CD4-positive, alpha-beta T cell treated with Interleukin-17A for 1 hour (primary cell): ENCODE results near the gene FAM117B.
A peak's percentile ranks its signal among the peaks of the same experiment; 100 is the strongest.
"Not testable (repeated sequence)": the region's sequence is repeated elsewhere in the genome, so short reads cannot be mapped to it uniquely, and the experiment has no call there.

Source experiments
- DNase-seq: peaks from one replicate; pipeline ENCODE4 v3.0.0-alpha.2; 2020

FAM117B gene

DNA sequence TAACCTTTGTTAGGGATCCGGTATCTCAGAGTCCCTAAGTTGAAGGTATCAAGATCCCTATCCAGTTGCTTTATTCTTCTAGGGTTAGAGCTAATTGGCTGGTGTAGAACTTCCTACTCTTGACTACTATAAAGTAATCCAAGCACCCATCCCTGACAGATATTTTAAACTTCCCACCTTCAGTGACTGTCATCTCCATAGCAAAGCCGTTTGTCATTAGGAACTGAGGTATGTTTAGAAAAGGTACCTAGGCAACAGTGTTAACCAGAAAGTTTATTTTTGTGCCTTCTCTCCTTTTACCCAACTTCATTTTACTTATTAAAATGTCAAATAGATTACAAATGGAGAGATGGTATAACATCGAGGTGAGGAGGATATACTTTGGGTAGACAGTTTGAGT, 4.5 kb downstream of the FAM117B start:
- DNase-seq: peak; percentile 59

DNA sequence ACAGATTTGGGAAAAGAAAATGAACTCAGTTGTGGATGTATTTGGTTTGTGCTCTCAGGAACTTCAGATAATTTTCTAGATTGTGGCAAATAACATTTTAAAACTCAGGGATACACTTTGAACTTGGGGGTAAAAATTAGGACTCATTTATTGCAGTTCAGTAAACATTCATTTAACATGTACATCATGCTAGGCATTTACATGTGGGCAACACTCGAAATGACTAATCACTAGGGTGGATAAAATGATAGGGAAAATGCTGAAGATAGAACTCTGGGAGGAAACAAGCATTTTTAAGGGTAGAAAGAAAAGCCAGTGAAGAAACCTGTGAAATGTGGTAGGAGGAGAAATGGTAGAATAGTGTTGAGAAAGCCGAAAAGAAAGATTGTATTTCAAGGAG, 7.8 kb downstream of the FAM117B start:
- no peak for DNase-seq

DNA sequence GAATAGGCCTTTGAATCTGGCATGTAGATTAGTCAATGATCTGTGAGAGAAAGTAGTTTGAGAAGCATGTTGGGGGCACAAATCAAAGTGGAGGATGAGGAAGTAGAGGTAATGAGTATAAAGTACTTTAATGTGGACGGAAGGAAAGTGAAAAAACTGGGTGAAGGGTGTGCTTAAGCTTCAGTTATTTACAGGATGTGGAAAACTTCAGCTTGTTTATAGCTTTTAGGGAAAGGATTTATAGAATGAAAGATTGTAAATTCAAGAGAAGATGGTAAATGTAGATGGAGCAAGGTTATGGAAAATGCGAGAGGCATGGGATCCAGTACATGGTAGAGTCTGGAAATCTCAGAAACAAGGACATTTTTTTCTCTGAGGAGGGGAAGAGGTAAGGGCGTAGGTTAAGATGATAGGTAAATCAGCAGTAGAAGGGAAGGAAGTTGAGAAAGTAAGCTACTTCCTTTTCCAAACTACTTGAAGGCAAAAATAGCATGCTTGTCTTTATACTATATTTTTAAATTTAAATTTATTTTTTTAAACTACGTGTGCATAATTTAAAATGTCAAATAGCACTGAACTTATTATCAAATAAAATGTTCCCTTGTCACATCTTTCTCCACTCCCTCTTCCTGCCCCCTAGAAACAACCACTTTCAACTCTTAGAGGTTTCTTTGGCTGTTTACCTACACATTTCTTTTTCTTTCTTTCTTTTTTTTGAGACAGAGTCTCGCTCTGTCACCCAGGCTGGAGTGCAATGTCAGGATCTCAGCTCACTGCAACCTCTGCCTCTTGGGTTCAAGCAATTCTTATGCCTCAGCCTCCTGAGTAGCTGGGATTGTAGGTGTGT, 8.5 kb downstream of the FAM117B start:
- DNase-seq: peak; percentile 71

DNA sequence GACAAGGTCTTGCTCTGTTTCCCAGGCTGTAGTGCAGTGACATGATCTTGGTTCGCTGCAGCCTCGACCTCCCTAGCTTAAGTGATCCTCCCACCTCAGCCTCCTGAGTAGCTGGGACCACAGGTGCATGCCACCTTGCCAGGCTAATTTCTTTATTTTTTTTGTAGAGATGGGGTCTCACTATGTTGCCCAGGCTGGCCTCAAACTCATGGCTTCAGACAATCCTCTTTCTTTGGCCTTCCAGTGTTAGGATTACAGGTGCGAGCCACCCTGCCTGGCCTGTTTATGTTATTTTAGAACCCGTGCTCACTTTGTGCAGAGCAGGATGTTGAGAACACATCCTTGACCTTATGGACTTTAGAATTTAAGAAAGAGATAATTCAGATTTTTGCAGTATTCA, 17.4 kb downstream of the FAM117B start:
- DNase-seq: no peak

DNA sequence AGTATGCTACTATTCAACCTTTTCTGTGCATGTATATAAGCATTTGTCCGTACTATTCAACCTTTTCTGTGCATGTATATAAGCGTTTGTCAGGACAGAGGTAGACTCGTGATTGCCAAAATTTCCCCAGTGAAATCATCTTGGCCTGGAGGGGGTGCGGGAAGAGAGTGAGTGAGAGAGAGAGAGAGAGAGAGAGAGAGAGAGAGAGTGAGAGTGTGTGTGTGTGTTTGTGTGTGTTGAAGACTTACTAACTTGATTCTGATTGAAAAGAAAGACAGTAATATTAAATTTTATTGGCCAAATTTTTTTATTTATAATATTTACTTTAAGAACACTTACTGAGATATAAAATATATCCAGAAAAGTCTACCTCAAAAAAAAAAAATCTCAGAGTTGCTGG, 19.1 kb downstream of the FAM117B start:
- DNase-seq: no peak

DNA sequence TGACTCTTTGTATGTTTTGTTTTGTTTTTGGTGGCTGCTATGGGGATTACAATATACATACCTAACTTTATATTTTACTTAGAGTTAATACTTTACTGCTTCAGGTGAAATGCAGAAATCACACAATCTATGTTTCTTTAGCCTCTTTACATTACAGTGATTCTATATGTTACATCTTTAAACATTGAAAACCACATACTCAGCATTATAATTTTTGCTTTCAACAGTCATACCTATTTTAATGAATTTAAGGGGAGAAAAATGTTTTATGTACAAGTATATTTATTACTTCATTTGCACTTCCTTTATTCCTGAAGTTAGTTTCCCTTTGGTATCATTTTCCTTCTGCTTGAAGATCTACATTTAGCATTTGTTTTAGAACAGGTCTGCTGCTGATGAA, 23.1 kb downstream of the FAM117B start:
- no peak for DNase-seq

DNA sequence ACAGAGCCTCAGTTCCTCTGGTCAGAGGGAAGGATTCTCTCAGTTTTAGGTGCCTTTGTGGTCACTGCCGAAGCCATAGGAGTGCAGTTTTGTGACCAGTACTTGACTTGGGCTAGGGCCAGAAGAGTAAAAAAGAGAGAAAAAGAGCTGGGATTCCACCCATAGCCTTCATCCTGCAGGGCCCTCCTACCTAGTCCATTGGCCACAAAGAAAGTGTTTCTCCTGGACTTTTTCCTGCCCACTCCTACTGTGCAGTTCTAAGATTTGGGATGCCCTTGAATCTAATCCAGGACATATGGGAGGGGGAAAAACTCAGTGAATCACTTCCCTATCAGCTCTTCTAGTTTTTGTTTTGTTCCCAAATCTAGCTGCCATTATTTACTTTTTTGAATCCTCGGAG, 26.0 kb downstream of the FAM117B start:
- no peak for DNase-seq

DNA sequence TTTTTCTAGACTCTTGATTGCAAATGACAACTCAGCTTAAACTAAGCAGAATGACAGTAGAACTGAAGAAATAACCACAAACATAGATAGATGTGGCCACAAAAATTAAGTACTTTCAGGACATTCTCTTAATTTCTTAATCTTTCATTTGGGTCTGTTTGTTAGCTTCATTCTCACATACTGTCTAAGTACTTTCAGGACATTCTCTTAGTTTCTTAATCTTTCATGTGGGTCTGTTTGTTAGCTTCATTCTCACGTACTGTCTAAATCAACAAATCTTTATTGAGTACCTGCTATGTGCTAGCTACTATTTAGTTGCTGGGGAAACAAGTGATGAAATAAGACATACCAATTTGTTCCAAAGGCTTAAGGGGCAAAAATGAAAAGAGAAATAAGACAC, 35.1 kb downstream of the FAM117B start:
- peak; percentile 35 for DNase-seq

DNA sequence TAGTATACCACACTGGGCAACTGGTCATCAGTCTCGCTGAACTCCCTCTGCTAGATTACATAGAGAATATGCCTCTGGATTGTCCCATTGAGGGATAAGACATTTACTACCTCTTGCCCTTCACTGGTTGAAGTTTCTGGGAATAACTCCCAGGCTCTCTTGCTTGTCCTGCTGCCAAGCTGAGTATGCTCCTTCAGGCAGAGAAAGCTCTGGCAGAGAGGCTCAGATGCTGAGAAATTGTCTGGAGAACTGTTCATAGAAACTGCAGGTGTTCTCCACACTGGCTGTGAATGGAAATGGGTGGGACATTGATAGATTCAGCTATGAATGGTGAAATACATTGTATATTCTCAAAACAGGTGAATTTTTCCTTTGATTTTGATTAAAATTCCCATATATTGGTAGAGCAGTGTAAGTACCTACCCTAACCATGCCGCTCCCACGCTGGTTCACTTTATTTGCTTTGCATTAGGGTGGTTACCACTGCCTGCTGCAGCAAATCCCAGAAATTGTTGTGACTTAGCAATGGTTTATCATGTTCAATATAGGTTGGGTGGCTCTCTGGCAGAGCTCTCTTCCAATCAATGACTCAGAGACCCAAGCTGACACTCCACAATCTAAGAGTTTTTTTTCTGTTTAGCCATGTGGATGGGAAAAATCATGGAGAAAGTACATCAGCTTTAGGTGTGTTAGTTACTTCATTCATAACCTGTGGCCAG, 36.7 kb downstream of the FAM117B start:
- DNase-seq: no peak

DNA sequence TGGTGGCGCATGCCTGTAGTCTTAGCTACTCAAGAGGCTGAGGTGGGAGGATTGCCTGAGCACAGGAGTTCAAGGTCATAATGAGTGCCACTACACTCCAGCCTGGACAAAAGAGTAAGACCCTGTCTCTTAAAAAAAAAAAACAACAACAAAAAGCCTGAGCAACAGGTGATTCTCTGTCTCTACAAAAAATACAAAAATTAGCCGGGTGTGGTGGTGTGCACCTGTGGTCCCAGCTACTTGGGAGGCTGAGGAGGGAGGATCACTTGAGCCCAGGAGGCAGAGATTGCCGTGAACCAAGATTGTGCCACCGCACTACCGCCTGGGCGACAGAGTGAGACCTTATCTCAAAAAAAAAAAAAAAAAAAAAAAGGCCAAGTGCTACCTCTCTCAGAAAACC, 40.3 kb downstream of the FAM117B start:
- not testable (repeated sequence) for DNase-seq

DNA sequence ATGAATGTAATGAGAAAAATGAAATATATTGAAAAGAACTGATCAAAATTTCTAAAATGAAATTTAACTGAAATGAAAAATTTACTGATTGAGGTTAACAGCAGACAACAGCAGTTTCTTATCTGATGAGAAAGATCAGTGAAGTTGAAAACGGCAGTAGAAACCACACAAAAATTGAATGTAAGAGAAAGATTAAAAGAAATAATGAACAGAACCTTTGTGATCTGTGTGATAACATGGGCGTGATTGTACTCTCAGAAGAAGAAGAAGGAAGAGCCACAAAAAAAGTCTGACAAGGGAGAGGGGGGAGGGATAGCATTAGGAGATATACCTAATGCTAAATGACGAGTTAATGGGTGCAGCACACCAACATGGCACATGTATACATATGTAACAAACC, 45.2 kb downstream of the FAM117B start:
- DNase-seq: peak; percentile 12

DNA sequence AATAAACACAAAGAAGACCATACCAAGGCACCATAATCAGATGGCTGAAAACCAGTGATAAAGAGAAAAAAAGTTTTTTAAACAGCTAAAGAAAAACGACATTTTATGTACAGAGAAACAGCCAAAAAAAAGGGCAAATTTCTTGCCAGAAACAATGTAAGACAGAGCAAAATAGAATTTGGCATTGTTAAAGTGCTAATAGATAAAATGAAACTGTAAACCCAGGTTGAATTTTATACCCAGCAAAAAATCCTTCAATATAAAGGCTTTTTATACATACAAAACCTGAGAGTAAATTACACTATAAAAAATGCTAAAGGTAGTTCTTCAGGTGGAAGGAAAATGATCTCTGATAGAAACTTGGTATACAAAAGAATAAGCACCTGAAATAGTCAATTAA, 45.7 kb downstream of the FAM117B start:
- no peak for DNase-seq

DNA sequence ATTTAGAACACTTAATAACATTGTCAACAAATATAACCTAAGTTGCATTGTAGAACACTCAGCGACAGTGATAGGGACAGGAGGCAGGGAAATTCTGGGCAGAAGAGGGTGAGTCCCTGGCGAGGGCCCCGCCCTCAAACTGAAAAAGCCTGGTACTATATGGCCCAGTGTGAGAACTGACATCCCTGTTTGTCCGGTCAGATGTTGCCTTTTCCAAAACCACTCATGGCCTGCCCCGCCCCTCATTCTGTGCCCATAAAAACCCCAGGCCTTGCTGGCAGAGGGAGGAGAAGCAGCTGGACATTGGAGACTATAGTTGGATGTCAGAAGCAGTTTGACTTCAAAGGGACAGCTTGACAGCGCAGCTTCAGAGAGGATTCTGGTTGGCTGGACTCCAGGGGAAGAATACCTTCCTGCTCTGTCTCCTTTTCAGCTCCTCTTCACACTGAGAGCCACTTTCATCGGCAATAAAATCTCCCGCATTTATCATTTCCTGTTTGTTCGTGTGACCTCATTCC, 47.0 kb downstream of the FAM117B start:
- no peak for DNase-seq

DNA sequence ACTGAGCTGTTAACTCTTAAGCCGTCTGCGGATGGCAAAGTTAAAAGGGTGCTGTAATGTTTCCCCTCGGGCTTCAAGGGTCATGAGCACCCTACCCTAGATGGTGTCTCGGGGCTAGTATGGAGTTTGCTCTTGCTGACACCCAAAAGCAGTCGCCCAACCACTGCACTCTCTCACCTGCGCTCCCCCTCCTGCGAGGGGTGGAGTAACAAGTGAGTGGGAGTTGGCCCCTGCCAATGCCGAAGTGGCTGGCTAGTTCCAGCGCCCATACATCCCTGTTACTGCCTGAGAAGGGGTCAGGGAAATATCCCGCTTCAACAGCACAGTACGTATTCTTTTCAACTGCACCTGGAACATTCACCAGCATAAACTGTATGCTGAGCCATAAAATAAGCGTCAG, 47.5 kb downstream of the FAM117B start:
- no peak for DNase-seq

DNA sequence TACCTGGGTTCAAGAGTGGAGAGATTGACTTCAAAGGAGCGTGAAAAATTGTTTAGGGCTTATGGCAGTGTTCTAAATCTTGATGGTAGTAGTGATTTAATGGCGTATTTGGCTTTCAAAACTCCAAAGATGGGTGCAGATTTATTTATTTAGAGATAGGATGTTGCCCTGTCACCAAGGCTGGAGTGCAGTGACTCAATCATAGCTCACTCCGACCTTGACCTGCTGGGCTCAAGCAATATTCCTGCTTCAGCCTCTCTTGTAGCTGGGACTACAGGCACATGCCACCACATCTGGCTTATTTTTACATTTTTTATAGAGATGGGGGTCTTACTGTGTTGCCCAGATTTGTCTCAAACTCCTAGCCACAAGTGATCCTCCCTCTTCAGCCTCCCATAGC, 52.5 kb downstream of the FAM117B start:
- DNase-seq: no peak

DNA sequence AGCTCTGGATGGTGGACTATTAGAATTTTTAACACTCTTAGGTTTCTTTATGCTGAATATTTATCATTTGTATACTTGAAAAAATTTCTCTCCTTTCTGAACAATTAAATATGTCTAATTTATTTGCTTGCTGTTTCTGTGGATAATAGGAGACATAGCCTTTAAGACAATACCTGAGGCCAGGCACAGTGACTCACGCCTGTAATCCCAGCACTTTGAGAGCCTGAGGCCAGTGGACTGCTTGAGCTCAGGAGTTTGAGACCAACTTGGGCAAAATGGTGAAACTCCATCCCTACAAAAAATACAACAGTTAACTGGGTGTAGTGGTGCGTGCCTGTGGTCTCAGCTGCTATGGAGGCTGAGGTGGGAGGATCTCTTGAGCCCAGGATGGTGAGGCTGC, 54.7 kb downstream of the FAM117B start:
- DNase-seq: no peak

DNA sequence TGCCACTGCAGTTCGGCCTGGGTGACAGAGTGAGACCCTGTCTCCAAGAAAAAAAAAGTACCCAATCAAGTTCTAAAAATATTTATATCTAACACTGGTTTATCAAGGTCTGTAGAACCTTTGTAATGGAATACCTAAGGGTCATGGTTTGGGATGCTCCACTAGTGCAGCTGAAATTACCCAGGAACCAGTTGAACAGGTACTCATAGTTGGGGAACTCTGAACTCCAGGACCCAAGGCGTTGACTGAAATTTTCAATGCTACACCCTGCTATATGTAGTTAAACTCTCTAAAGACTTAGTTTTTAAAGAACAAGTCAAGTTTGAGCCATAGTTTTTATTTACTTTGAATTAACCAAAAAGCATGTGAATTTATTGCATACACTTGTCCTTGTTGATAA, 55.1 kb downstream of the FAM117B start:
- no peak for DNase-seq

DNA sequence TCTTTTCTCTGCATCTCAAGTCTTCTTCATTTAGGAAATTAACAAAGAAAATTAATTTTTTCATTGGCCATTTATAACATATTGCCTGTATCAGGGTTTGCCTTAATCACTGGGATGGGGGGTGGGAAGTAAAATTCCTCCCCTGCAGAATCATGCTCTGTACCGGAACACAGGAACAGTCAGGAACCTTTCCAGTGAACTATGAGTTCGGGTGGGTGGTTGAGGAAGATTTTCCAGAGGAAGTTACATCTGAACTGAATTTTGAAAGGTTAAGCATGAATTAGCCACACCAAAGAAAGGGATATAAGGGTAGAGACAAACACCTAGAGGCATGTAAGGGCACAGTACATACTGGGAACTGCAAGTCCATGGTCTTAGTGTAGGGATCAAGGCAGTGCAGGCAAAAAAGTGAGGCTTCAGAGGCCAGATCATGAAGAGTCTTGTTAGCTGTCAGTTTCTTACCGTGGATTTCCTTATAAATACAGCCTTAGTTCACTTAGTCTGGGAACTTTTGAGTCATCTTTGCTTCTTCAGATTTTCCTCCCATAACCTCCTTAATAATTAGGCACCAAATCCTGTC, 55.6 kb downstream of the FAM117B start:
- no peak for DNase-seq

DNA sequence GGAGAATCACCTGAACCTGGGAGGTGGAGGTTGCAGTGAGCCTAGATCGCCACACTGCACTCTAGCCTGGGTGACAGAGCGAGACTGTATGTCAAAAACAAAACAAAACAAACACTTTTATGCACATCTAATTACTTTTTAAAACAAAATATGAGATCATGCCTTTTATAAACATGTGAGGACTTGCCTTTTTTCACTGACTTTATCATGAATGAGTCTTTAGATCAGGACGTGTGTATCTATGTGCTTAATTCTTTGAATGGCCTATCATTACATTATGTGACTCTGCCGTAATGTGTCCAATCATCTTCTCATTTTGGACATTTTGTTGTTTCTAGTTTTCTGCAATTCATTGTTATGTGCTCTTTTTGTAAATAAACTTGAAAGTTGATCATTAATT, 58.7 kb downstream of the FAM117B start:
- DNase-seq: no peak

DNA sequence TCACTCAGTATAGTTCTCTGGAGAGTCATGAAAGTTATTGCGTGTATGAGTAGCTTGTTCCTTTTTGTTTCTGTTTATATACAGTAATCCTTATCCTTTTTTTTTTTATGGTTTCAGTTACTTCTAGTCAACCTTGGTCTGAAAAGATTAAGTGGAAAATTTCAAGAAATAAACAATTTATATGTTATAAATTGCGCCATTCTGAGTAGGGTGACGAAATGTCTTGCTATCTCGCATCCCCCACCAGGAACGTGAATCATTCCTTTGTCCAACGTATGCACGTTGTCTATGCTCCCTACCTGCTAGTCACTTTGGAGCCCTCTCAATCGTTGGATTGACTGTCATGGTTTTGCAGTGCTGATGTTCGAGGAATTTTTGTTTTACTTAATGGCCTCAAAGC, 60.4 kb downstream of the FAM117B start:
- DNase-seq: no peak

DNA sequence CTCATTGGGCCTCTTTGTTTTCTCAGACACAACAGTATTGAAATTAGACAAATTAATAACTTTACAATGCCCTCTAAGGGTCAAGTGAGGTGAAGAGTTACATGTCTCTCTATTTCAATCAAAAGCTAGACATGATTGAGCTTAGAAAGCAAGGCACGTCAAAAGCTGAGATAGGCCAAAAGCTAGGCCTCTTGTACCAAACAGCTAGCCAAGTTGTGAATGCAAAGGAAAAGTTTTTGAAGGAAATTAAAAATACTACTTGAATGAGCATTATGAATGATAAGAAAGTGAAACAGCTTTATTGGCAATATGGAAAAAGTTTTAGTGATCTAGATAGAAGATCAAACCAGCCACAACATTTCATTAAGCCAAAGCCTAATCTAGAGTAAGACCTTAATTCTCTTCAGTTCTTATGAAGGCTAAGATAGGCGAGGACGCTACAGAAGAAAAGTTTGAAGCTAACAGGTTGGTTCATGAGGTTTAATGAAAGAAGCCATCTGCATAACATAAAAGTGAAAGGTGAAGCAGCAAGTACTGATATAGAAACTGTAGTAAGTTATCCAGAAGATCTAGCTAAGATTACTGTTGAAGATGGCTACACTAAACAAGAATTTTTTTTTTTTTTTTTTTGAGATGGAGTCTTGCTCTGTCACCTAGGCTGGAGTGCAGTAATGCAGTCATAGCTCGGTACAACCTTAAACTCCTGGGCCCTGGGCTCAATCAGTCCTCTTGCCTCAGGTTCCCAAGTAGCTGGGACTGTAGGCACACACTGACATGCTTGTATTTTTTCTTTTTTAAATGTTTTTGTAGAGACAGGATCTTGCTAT, 65.5 kb downstream of the FAM117B start:
- peak; percentile 19 for DNase-seq

DNA sequence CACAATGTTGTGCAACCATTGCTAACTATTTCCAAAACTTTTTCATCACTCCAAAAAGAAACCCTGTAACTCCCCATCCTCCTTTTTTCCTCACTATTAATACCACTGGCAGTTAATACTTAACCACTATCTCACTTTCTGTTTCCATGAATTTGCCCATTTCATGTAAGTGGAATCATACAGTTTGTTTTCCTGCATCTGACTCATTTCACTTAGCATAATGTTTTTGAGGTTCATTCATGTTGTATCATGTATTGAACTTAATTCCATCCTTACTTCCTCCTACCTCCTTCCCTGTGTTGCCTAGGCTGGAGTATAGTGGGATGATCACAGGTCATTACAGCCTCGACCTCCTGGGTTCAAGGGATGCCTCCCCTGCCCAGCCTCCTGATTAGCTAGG, 68.3 kb downstream of the FAM117B start:
- no peak for DNase-seq

DNA sequence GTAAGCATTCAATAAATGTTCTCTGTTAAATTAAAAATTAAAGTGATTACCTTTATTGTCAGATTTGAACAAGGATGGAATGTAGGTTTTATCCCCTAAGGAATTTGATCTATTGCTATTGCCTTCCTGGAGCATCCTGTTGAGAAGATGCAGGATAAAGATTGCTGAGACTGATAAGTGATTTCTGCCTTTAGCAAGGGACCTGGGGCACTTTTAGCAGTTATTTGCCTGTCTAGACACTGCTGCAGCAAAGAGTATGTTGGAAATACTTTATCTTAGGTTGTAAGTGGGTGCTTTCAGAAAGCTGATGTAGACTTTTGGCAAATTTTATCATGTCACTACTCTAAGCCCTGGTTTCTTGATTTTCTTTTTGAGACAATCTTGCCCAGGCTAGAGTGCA, 69.5 kb downstream of the FAM117B start:
- DNase-seq: no peak
